Transverse colon (tissue), 4 donors: ENCODE results near the gene GAMT. TPM values are rescaled to one million over a fixed set of nuclear protein-coding genes. Genes with fewer than 3 reads are reported as not detected.

Experiments used
- DNase-seq: peaks from one replicate; pipeline ENCODE4 v3.0.0-alpha.2; 2019
- H3K27ac ChIP-seq, 4 donors: fragments of 200-600 bp; sonication (generic); 2 replicates each; pipeline ENCODE4 v1.5.1; 2016 to 2018; ENCODE audit warnings: inconsistent platforms in 4 of 4
- H3K27me3 ChIP-seq: fragments of 200-600 bp; sonication (generic); 2 replicates; pipeline ENCODE4 v1.5.1; 2017; ENCODE audit warnings: inconsistent platforms
- H3K36me3 ChIP-seq, 4 donors: fragments of 200-600 bp; sonication (generic); 2 replicates each; pipeline ENCODE4 v1.5.1; 2017 to 2019; ENCODE audit warnings: inconsistent platforms in 4 of 4
- H3K4me1 ChIP-seq, 4 donors: fragments of 200-600 bp; sonication (generic); 2 replicates each; pipeline ENCODE4 v1.5.1; 2017 to 2020; ENCODE audit warnings: inconsistent platforms in 4 of 4
- H3K4me3 ChIP-seq, 4 donors: fragments of 200-600 bp; sonication (generic); 1 replicate in 1 of 4; 2 replicates in 3 of 4; pipeline versions ENCODE4 v1.5.1 to v1.6.1; 2017 to 2019; ENCODE audit warnings: inconsistent platforms in 4 of 4
- H3K9me3 ChIP-seq, 2 donors: fragments of 200-600 bp; sonication (generic); 2 replicates each; pipeline ENCODE4 v1.5.1; 2017 to 2019; ENCODE audit warnings: inconsistent platforms in 2 of 2
- EP300 ChIP-seq: sonication (generic); formaldehyde crosslinking; IDR thresholded peaks from one replicate; pipeline ENCODE4 v1.6.1; 2017; ENCODE audit warnings: antibody characterized with exemption, low read depth
- POLR2A ChIP-seq: fragments of 450-650 bp; IDR thresholded peaks from one replicate; pipeline ENCODE4 v1.6.1; 2016; ENCODE audit warnings: antibody characterized with exemption, mild to moderate bottlenecking, moderate library complexity
- POLR2AphosphoS5 ChIP-seq, 3 donors: sonication (generic); formaldehyde crosslinking; IDR thresholded peaks; one replicate each; pipeline ENCODE4 v1.6.1; 2016; ENCODE audit warnings: antibody characterized with exemption in 3 of 3
- WGBS, 2 donors: methylation state at CpG; one replicate each; pipeline ENCODE4 v1.1.5; 2018; ENCODE audit warnings: low coverage in 1 of 2; 5-methylcytosine and 5-hydroxymethylcytosine counted together
- in situ Hi-C, 4 donors: fragments of 200-750 bp; cut with MboI; loops; one replicate each; pipeline versions ENCODE4 v1.15.0 to v1.15.1; 2017; ENCODE audit warnings: low sequenced_read_pairs in 3 of 4, low pct_ligation_motif_present in 1 of 4, low pct_unique_long_range_greater_than_20kb in 1 of 4
- intact Hi-C: fragments of 100-400 bp; cut with DNase I; formaldehyde crosslinking; loops from one replicate; pipeline ENCODE4 v1.15.1; 2023; ENCODE audit warnings: low total_unique reads
- total RNA-seq, 4 donors: library from RNA; depleted of rRNA; stranded (reverse); fragments of >200 nt; gene quantifications; one replicate each; pipeline ENCODE4 v1.1.0, GENCODE V29; 2016
- TF ChIP-seq, protein P1 (sequence below), 5 experiments: fragments of 200-600 bp in 3 of 5; fragments of 450-650 bp in 2 of 5; sonication (generic) in 3 of 5; IDR thresholded peaks; 1 replicate in 2 of 5; 2 replicates in 3 of 5; pipeline ENCODE4 v1.5.1; 2016 to 2017; ENCODE audit warnings: antibody characterized with exemption in 5 of 5, inconsistent platforms in 3 of 5, mild to moderate bottlenecking in 2 of 5, moderate library complexity in 1 of 5

The GAMT gene
- total RNA-seq, 4 donors from 2014 or later, result 1.4 to 4.4 (median 2.9) TPM

DNA sequence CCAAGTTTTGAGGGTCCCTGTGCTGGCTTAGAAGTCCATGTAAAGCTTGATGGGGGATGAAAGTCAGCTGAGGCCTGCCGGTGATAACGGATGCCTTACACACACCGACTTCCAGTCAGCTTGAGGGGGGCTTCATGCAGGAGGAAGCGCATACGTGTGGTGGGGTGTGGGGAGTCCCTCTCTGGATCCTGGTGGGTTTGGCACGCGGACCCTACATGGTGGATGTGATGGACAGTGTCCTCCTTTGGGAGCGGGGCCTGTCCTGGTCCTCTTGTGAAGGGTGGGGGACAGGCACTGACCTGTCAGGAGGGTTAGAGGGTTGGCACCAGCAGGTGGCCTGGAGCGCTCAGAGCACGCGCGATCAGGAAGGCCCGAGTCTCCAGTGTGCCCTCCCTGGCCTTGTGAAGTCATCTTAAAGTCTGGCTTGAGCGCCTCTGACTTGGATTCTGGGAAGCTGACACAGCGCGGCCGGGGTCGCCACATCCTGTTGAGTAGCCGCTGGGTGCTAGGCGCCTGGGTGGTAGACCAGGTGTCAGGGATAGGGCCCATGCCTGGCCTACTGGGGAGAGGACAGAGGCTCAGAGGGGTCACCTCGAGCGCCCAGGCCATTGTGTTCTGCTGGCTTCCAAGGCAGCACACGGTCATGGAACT is 8.9 kb upstream of the GAMT start:
- H3K4me1 ChIP-seq, result peaks cover 35 to 61% (median 57%) of the 10 kb centered on the region in 4 donors
- in situ Hi-C loops, result no loop called here

DNA sequence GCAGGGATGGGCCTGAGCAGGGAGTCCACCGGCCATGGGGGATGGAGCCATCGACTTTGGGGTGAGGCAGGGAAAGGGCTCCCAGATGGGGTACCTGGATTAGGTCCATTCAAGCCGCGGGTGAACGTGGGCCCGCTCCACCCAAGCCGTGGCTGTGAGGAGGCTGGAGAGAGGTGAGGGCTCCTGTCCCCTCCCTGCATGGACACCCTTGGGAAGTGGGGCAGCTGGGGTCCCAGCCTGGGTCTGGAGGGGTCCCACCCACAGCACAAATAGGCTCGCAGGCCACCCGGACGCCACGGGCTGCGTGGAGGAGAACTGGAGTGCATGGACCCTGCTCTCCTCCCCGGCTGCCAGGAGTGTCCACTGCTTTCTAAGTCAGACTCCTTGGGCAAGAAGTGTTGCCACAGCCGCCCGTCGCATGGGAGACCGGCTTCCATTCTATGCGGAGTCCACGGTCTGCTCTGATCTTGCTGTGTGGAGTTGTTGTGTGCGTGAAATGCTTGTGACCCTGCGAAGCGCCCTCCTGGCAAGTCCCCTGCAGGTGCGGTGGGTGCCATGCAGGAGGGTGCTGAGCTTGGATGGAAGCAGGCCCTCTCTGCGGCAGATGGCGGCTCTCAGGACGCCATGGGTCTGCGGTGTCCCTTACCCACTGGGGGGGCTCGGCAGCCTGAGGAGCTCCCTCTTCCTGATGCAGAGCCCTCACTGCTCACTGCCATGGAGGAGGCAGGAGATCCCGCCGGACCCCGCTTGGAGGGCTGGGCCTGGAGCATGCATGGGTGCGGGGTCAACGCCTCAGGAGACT is 8.1 kb upstream of the GAMT start:
- Histone ChIP-seq H3K9me3 (no peaks in the 10 kb centered on the region), H3K27me3 (no peaks in the 10 kb centered on the region), H3K27ac (peak overlapping the region; percentile 95 to 99 (median 97)), H3K4me1 (peaks cover 29 to 54% (median 48%) of the 10 kb centered on the region in 4 donors), H3K4me3 (peak overlapping the region; percentile 79 to 99 (median 96)), H3K36me3 (no peaks in the 10 kb centered on the region)
- in situ Hi-C loops, result no loop called here
- WGBS, 2 donors, result 59% methylated on average over 29 of the region's 33 CpGs; no CpG with 5 or more reads in 1 of the 2 donors
- TF ChIP-seq EP300 (no peak), POLR2A (no peak), POLR2AphosphoS5 (IDR thresholded peaks at IDR 0.05) (no peak)
- TF ChIP-seq, protein P1, sequence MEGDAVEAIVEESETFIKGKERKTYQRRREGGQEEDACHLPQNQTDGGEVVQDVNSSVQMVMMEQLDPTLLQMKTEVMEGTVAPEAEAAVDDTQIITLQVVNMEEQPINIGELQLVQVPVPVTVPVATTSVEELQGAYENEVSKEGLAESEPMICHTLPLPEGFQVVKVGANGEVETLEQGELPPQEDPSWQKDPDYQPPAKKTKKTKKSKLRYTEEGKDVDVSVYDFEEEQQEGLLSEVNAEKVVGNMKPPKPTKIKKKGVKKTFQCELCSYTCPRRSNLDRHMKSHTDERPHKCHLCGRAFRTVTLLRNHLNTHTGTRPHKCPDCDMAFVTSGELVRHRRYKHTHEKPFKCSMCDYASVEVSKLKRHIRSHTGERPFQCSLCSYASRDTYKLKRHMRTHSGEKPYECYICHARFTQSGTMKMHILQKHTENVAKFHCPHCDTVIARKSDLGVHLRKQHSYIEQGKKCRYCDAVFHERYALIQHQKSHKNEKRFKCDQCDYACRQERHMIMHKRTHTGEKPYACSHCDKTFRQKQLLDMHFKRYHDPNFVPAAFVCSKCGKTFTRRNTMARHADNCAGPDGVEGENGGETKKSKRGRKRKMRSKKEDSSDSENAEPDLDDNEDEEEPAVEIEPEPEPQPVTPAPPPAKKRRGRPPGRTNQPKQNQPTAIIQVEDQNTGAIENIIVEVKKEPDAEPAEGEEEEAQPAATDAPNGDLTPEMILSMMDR (IDR thresholded peaks at IDR 0.05), result no peak
- intact Hi-C loops, result loop anchor here (10.0 kb wide), 1 partner anchor 125 kb away; the partner anchor contains the start of gene EFNA2
- no peak for DNase-seq

More for the DNA sequence above, 8.9 kb upstream of the GAMT start:
- H3K27me3 ChIP-seq, result no peaks in the 10 kb centered on the region
- no peaks in the 10 kb centered on the region for H3K36me3 ChIP-seq
- no peak for DNase-seq
- no peak overlapping the region for H3K4me3 ChIP-seq
- intact Hi-C loops, result no loop called here
- no peaks in the 10 kb centered on the region for H3K9me3 ChIP-seq
- peak overlapping the region in 3 of 4 donors; percentile 39 to 96 (median 95) for H3K27ac ChIP-seq
- TF ChIP-seq POLR2A, result no peak
- TF ChIP-seq, protein P1 (IDR thresholded peaks at IDR 0.05), result no peak
- TF ChIP-seq POLR2AphosphoS5 (IDR thresholded peaks at IDR 0.05), result no peak
- TF ChIP-seq EP300, result no peak
- 0 to 81% methylated on average over 1 to 22 of the region's 23 CpGs for WGBS, 2 donors

DNA sequence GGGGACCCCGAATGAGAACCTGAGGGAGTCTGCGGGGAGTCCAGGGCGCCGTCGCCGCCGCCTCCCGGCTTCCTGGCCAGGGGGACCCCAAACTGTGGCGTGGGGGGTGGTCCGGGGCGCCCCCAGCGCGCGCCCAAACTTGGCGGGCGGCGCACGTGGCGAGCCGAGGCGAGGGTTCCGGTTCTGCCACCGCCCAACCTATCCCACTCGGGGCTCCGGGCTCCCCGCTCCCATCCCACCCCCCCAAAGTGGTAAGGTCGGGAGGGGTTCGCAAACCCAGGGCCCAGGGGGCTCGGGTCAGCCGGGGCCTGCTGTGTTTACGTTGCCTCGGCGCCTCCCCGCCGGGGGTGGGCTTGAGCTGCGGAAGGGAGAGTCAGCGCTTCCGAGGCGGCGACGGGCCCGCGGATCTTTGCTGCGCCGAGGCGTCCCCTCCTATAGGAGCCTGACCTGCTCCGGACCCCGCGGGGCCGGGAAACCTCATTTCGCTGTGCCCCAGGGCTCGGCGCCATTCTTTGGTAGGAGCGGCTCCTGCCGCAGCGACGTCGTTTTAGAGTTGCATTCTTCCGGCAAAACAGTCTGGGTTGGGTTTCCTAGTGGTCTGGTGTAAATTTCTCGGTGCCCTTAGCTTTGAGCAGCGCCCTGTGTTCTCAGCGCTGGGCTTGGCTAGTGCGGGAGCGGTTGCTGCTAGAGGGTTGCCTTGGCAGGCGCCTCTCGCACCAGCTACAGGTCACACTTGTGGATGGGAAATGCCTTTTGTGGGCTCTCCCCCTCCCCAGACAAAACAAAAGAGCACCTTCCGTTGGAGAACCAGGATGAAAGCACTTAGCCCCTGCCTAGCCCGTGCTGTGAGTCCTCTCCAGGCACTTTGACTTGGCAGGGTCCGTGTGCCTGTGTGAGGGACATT is 7.2 kb upstream of the GAMT start:
- peaks cover 29 to 54% (median 46%) of the 10 kb centered on the region in 4 donors for H3K4me1 ChIP-seq
- no peaks in the 10 kb centered on the region for H3K9me3 ChIP-seq
- no peaks in the 10 kb centered on the region for H3K36me3 ChIP-seq
- TF ChIP-seq, protein P1 (IDR thresholded peaks at IDR 0.05), result peak in 1 of 5 experiments; percentile 6
- TF ChIP-seq POLR2A (peak; percentile 59), POLR2AphosphoS5 (IDR thresholded peaks at IDR 0.05) (peak in 1 of 3 donors; percentile 38), EP300 (no peak)
- WGBS, 2 donors, result 0% methylated on average over 46 of the region's 69 CpGs; no CpG with 5 or more reads in 1 of the 2 donors
- peaks cover 6% of the 10 kb centered on the region for H3K27me3 ChIP-seq
- H3K27ac ChIP-seq, result peak overlapping the region; percentile 95 to 99 (median 97)
- H3K4me3 ChIP-seq, result peak overlapping the region; percentile 79 to 99 (median 96)
- intact Hi-C loops, result loop anchor here (10.0 kb wide), 1 partner anchor 124 kb away; the partner anchor contains the start of gene EFNA2
- DNase-seq, result peak; percentile 55
- in situ Hi-C loops, result no loop called here
